Adrenal gland (tissue), 12 donors: ENCODE measurements around the gene CHID1. TPM values are rescaled to one million over a fixed set of nuclear protein-coding genes. Genes with fewer than 3 reads are reported as not detected.

Experiments used
- DNase-seq, 7 donors: peaks; one replicate each; pipeline ENCODE4 v3.0.0-alpha.2; 2019 to 2020
- H3K27ac ChIP-seq, 5 donors: fragments of 200-600 bp; sonication (generic) in 4 of 5; 1 replicate in 3 of 5; 2 replicates in 2 of 5; pipeline versions ENCODE4 v1.5.1 to v1.8.0; 2016 to 2020; ENCODE audit warnings: mild to moderate bottlenecking in 1 of 5
- H3K27me3 ChIP-seq: fragments of 200-600 bp; 2 replicates; pipeline ENCODE4 v1.8.0; 2021
- H3K36me3 ChIP-seq, 2 donors: fragments of 200-600 bp; replicated peaks in 1 of 2; 1 replicate in 1 of 2; 2 replicates in 1 of 2; pipeline versions ENCODE4 v1.5.1 to v1.8.0; 2018 to 2022
- H3K4me1 ChIP-seq, 2 donors: fragments of 200-600 bp; replicated peaks in 1 of 2; 1 replicate in 1 of 2; 2 replicates in 1 of 2; pipeline versions ENCODE4 v1.5.1 to v1.8.0; 2018 to 2021
- H3K4me3 ChIP-seq, 4 donors: fragments of 200-600 bp; sonication (generic) in 3 of 4; one replicate each; pipeline ENCODE4 v1.5.1; 2016 to 2018
- H3K9me3 ChIP-seq, 3 donors: fragments of 200-600 bp; sonication (generic) in 1 of 3; replicated peaks in 1 of 3; 1 replicate in 2 of 3; 2 replicates in 1 of 3; pipeline versions ENCODE4 v1.5.1 to v1.8.0; 2016 to 2021
- CTCF ChIP-seq, 6 experiments: fragments of 450-650 bp in 4 of 6; fragments of 200-600 bp in 2 of 6; sonication (generic) in 1 of 6; IDR thresholded peaks; 1 replicate in 5 of 6; 2 replicates in 1 of 6; pipeline versions ENCODE4 v1.5.1 to v1.8.0; 2016 to 2021; ENCODE audit warnings: antibody characterized with exemption in 6 of 6, mild to moderate bottlenecking in 2 of 6, moderate library complexity in 1 of 6
- POLR2A ChIP-seq, 2 donors: fragments of 450-650 bp; IDR thresholded peaks; one replicate each; pipeline ENCODE4 v1.6.1; 2017; ENCODE audit warnings: antibody characterized with exemption in 2 of 2, mild to moderate bottlenecking in 2 of 2, moderate library complexity in 1 of 2
- WGBS, 4 donors: extraction: QIAGEN DNeasy Blood & Tissue Kit in 2 of 4; methylation state at CpG; one replicate each; pipeline versions ENCODE4 v1.1.5 to v1.1.7; 2013 to 2017; 5-methylcytosine and 5-hydroxymethylcytosine counted together
- intact Hi-C, 2 donors: fragments of 100-400 bp; cut with DNase I; formaldehyde crosslinking; loops; one replicate each; pipeline versions ENCODE4 v1.14.1 to v1.15.0; 2022 to 2023
- polyA plus RNA-seq, 3 donors: library from polyadenylated mRNA; stranded (reverse); fragments of 200-250 nt in 2 of 3; fragments of 350-450 nt in 1 of 3; fragmentation: Illumina TruSeq in 1 of 3; extraction: RNeasy Lipid Tissue Mini Kit (QIAGEN cat#74804) in 1 of 3; gene quantifications; one replicate each; pipeline ENCODE4 v1.2.3, GENCODE V29; 2013 to 2014
- total RNA-seq, 9 donors: library from RNA; depleted of rRNA in 4 of 9; stranded (reverse); fragments of >200 nt in 4 of 9; fragments of 120-200 nt in 1 of 9; fragmentation: NEBNext Ultra II Directional in 1 of 9; extraction: Animal tissue kit (Norgen Biotek cat#: 25700) in 1 of 9; gene quantifications; one replicate each; pipeline versions ENCODE4 v1.1.0 to v1.2.4, GENCODE V29; 2013 to 2023
- donor health status: healthy with polysubstance abuse.
- donor health status: Bipolar disorder and iron deficiency.
- donor health status: DM: yes; HTN: yes; CAD: no.
- donor health status: DM: no; HTN: no; CAD: no.
- donor health status: DM: no; HTN: no; CAD: no.
- donor health status: DM: yes; HTN: yes; CAD: no.

Gene CHID1
- total and polyA plus RNA-seq, 12 donors, result 39.2 to 220 (median 96.6) TPM

GRCh38 chr11:895331-896110 is 15.1 kb downstream of the CHID1 start:
- intact Hi-C loops, result loop anchor here in 1 of 2 donors (2.0 kb wide), 1 partner anchor 155 kb away; no protein-coding TSS in a partner anchor
- Histone ChIP-seq H3K4me1 (no peaks in the 10 kb centered on the region), H3K36me3 (peaks cover 0 to 23% of the 10 kb centered on the region in 2 donors), H3K27ac (no peak overlapping the region), H3K4me3 (no peak overlapping the region), H3K9me3 (no peaks in the 10 kb centered on the region), H3K27me3 (no peaks in the 10 kb centered on the region)
- WGBS, 4 donors, result 86 to 93% (median 88%) methylated on average over 6 to 26 of the region's 26 CpGs
- TF ChIP-seq POLR2A (IDR thresholded peaks at IDR 0.05) (no peak), CTCF (IDR thresholded peaks at IDR 0.05) (no peak)
- DNase-seq, result no peak

GRCh38 chr11:894575-895201 is 15.9 kb downstream of the CHID1 start:
- Histone ChIP-seq H3K9me3 (no peaks in the 10 kb centered on the region), H3K4me1 (no peaks in the 10 kb centered on the region), H3K4me3 (no peak overlapping the region), H3K36me3 (peaks cover 0 to 15% of the 10 kb centered on the region in 2 donors), H3K27ac (no peak overlapping the region), H3K27me3 (no peaks in the 10 kb centered on the region)
- DNase-seq, result no peak
- intact Hi-C loops, result no loop called here
- TF ChIP-seq CTCF (IDR thresholded peaks at IDR 0.05) (no peak), POLR2A (IDR thresholded peaks at IDR 0.05) (no peak)
- 91 to 95% (median 92%) methylated on average over 4 to 12 of the region's 12 CpGs for WGBS, 4 donors

- Histone ChIP-seq H3K4me1 (no peaks in the 10 kb centered on the region), H3K9me3 (no peaks in the 10 kb centered on the region), H3K27me3 (no peaks in the 10 kb centered on the region), H3K36me3 (no peaks in the 10 kb centered on the region), H3K27ac (no peak overlapping the region), H3K4me3 (no peak overlapping the region)
- DNase-seq, result no peak
- 89 to 90% (median 90%) methylated on average over 7 to 13 of the region's 13 CpGs; no CpG with 5 or more reads in 1 of the 4 donors for WGBS, 4 donors
- intact Hi-C loops, result no loop called here
- TF ChIP-seq POLR2A (IDR thresholded peaks at IDR 0.05), result no peak
- no peak for TF ChIP-seq CTCF (IDR thresholded peaks at IDR 0.05)
Measured at GRCh38 chr11:893008-893654, 17.5 kb downstream of the CHID1 start.

GRCh38 chr11:890794-891540 is 19.6 kb downstream of the CHID1 start:
- no peaks in the 10 kb centered on the region for H3K4me1 ChIP-seq
- intact Hi-C loops, result no loop called here
- no peaks in the 10 kb centered on the region for H3K36me3 ChIP-seq
- TF ChIP-seq POLR2A (IDR thresholded peaks at IDR 0.05) (no peak), CTCF (IDR thresholded peaks at IDR 0.05) (no peak)
- no peak for DNase-seq
- H3K4me3 ChIP-seq, result no peak overlapping the region
- H3K27ac ChIP-seq, result no peak overlapping the region
- WGBS, 4 donors, result 82 to 93% (median 85%) methylated on average over 10 to 27 of the region's 27 CpGs
- H3K9me3 ChIP-seq, result no peaks in the 10 kb centered on the region
- no peaks in the 10 kb centered on the region for H3K27me3 ChIP-seq
